GM19397 (cell line): ENCODE measurements around the gene ACE.

Experiments
- ATAC-seq: cut with Tn5 transposase; IDR thresholded peaks from one replicate; pipeline ENCODE4 v1.9.1; 2021; ENCODE audit warnings: mild to moderate bottlenecking, moderate library complexity; ENCODE audit not compliant: unreplicated experiment

The ACE gene

DNA sequence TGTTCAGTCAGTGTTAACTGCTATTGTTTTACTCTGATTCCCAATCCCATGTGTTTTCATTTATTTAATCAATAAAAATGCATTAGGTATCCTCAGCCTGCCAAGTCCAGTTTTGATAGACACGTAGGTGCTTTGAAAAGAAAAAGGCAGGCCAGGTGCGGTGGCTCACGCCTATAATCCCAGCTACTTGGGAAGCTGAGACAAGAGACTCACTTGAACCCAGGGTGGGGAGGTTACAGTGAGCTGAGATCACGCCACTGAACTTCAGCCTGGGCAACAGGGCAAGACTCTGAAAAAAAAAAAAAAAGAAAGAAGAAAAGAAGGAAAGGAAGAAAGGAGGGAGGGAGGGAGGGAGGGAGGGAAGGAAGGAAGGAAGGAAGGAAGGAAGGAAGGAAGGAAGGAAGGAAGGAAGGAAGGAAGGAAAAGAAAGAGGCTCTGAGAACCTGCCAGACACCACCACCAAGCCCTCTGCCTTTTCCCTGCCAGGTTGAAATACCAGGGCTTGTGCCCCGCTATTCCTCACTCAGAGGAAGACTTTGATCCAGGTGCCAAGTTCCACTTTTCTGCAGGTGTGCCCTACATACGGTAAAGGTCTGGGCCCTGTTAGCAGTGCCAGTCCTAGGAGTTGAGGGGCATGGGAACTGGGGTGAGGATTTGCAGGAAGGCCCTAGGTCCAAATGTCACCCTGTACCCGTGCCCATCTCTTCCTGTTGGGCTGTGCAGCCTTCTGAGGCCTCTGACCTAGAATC, 36.2 kb downstream of the ACE start:
- ATAC-seq: no peak

DNA sequence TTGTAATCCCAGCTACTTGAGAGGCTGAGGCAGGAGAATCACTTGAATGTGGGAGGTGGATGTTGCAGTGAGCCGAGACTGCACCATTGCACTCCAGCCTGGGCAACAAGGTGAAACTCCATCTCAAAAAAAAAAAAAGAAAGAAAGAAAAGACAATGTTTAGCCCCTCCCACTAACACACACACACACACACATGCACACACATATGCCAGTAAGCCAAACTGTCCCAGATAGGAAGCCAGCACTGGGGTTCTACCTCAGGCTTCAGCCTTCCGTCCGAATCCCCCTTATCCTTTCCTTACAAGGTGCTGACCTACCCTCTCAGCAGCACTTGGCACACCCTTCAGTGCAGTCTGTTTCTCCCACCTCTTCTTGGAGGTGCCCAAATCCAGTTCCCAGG, 37.6 kb downstream of the ACE start:
- no peak for ATAC-seq

DNA sequence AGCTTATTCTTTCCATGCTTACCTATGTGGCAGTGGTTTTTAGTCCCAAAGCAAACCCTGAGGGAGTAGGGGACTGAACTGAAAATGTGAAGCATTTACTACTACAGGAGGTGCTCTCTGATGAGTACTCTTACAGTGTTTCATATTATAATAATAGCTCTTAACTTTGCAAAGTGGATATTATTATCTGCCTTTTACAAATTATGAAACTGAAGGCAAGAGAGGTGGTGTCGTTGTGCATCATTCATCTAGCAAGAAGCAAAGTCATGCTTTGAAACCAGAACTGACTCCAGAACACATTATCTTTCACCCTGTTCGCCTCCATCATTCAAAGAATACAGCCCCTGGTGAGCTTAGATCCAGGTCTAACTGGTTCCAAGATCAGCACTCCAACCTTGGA, 38.1 kb downstream of the ACE start:
- no peak for ATAC-seq

DNA sequence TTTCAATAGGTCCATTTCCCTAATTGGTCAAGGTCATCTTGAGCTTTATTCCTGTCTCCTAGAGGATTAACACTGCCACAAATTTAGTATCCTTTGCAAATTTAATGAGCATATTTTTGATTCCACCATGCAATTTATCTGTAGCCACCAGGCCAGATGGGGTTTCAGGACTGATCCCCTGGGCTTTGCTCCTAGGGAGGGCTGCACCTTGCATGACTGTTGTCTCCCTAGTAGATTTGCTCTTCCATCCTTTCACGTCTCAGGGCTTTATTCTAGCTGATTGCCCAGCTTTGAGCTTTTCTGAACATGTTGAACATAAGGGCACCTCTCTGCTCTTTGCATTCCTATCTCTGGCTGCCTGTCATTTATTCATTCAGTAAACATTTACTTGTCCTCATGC, 38.6 kb downstream of the ACE start:
- no peak for ATAC-seq

DNA sequence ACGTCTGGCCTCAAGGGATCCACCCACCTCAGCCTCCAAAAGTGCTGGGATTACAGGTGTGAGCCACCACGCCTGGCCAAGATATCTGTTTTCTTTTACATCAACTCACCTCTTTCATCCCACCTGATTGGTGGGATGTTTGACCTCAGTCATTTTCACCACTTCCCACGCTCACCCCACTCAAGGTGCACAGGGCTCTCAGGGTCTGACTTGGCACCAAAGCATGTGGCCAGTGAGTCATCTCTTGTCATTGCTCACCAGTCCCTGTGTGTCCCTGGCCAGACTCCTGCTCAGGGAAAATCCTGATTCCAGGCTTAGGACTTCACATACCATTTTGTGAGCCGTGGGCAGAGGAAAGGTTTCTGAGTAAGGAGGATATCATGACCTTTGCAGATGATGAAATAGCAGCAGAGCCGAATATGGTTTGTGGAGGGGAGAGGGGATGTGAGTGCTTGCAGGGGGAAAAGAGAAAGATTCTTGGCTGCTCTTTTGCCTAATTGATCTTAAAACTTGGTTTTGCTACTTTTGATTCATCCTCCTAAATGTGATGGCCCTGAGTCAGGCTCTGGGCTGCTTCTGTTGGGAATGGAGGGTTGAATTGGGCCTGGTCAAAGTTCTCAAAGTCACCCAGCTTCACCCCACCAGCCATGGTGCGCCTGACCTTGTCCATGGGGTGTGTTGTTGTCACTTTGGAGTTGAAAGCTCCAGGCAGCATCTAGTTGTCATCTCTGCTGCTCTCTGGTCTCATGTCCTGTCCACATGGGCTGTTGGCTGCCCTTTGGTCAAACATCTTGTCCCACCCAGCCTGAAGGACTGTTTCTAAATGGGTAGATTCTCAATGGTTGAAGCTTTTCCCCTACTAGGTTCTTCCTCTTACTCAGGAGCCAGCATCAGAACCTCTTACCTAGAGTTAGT, 40.3 kb downstream of the ACE start:
- ATAC-seq: no peak

DNA sequence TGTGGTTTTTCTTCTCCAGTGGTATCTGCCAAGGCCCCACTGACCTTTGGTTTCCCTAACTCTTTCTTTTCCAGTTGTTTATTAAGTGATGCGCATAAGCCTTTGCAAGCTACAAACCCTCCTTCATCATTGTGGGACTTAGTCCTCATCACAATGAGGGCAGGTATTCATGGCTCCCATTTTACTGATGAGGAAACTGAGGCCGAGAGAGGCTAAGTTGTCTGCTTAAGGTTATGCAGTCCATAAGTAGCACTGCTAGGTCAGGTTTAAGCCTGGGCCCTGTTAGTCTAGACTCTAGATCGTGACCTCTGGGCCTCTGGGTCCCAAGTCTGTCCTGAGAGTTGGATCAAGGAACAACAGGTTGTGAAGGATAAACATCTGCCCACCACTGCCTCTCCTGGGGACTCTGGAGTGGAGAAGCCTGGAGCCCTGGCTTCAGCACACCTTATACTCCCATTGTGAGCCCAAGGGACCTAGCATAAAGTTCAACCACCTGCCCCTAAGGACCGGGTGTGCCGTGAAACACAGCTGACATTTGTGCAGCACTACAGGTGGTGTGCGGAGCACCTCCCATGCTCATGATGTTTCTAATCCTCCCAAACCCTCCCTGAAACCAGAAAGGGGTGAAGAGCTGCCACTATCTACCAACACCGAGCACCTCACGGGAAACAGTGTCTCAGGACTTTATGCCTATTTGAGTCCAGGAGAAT, 41.1 kb downstream of the ACE start:
- ATAC-seq: no peak

DNA sequence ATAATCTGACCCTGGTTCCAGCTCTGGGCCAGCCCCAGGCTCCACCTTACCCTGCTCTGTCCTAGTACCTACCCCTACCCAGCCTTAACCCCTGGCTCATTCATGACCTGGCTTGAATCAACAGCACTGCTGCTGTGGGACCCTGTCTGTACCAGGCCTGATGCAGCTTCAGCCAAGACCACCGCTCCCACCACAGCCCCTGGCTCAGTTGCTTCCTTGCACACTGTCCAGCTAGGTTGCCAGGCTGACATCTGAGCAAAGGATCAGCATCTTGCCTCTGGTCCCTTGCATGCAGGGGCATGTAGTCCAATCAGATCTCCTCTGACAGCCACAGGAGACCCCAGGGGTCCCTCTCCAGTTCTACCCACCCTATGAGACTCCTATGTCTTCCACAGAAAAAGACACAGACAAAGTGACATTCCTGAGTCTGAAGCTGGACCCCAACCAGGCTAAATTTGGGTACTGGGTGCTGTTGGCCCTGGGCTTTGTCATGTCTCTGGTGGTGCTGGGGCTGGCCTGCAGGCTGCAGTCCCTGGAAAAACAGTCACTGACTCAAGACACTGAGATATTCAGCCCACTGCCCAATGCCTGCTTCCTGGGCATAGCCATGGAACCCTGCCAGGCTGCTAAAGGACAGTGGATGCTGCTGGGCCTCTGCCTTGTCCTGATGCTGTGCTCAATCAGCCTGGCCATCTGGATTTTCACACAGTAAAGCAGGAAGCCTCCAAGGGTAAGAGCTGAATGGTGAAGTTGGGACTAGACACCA, 42.4 kb downstream of the ACE start:
- no peak for ATAC-seq

DNA sequence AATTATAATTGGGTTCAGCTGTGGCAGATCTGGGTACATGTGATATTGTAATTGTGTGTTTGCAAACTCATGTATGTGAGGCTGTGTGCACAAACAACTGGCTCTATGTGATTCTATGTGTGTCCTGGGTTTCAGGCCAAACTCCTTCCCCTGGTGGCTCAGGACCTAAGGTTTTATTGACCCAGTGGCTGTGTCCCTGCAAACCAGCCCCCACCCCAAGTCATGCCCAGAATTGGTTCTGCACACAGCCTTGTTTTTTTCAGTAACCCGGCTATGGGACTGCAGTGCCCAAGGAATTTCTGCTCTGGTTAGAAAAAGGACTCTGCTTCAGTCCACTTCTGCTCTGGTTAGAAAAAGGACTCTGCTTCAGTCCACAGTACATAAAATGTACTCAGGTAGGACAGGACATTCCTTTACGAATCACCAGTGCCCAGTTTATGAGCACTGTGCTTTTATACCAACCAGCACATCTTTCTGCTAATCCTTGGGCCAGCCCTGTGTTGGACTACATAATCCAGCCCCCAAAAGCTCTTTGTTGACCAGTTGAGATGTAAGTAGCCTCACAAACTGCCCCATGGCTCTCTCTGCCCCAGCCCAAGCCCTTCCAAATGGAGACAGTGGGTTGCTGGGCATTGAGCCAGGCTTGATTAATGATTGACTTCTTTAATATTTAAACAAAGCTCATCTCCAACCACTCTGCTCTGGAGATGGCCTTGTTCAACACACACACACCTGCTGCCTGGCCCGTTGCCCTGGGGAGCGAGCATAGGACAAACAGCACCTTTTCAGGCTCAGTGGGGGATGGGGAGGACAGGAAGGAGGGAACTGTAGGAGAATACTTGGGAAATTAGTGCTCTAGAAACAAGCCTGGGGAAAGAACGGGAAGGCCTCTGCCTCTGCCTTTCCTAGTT, 43.4 kb downstream of the ACE start:
- ATAC-seq: no peak

DNA sequence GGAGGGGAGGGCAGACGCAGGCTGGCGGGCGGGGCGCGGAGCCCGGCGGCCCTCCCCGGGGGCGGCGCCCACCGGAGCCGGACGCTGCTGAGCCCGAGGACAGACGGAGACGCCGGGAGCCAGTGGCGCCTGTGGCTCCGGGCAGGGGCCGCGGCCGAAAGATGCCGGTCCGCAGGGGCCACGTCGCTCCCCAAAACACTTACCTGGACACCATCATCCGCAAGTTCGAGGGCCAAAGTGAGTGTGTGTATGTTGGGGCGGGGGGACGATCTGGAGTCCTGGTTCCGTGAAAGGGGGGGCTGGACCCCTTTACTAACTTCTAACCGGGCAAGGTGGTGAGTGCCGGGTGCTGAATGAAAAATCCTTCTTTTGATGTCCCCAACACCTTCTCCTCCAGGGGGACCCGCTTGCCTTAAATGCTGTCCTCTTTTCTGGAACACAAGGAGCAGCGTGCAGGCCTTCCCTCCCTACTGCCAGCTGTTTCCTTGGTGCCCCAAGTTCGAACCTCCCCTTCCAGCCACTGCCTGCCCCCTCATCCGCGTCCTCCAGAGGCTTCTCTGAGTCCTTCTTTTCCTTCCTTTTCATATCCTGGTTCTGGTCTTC, 46.5 kb downstream of the ACE start, which contains the start of gene KCNH6:
Gene KCNH6 (plus strand): TSS at position 106 of the 603 bp plus-strand sequence. CDS start 56 bp downstream, at position 162.
- no peak for ATAC-seq

DNA sequence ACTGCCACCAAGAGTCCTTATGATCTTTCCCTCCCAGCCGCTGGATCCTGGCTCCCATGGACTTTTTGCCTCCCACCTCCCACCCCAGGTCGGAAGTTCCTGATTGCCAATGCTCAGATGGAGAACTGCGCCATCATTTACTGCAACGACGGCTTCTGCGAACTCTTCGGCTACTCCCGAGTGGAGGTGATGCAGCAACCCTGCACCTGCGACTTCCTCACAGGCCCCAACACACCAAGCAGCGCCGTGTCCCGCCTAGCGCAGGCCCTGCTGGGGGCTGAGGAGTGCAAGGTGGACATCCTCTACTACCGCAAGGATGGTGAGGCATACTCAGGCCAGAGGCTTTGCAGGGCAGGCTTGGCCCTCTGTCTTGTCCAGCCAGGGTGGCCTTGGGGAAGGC, 47.2 kb downstream of the ACE start:
- no peak for ATAC-seq

DNA sequence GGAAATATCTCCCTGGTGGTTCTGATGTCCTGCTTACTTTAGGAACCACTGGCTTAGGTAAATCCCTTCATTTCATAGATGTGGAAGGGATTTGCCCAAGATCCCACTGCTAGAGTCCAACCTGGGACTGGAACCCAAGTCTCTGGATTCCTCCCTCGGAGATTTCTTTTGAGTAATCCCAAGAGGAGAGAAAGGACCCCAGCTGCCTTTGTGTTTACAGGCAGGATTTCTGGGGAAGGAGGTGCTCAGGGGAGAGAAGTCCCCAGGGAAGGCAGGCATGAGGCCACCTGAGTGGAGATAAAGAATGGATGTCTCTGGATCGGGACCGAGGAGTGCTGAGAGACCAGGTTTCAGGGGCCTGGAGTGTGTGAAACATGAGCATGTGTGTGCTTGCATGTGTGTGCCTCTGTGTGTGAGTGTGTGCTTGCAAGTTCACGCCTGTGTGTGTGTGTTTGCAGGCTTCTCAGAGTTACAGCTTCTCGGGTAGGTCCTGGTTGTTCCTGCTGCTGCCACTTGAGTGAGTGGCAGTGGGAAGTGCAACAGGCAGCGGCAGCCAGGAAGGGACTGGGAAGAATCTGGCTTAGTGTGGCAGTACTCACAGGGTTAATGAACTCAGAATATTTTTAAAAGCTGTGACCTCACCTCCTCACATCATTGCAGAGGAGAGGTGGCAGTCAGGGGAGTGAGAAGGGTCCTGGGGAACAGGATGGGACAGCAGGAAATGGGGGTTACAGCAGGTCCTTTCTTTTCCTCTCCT, 48.5 kb downstream of the ACE start:
- no peak for ATAC-seq

DNA sequence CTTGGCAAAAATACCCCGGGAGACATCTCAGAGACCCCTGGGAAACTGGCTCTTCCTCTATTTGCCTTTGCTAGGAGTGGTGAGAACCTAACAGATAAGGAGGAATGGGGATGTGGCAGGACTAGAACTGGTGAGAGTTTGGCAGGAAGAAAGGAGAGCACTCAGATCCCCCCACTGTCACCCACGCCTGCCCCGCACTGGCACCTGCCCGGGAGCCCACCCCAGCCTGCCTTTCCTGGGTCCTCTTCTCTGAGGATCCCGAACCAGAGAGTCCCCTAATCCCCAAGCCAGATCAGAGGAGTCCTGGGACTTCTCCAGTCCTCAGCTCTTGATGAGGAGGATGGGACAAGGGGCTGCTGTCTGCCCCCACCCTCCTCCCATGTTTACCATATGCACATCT, 50.0 kb downstream of the ACE start:
- no peak for ATAC-seq

DNA sequence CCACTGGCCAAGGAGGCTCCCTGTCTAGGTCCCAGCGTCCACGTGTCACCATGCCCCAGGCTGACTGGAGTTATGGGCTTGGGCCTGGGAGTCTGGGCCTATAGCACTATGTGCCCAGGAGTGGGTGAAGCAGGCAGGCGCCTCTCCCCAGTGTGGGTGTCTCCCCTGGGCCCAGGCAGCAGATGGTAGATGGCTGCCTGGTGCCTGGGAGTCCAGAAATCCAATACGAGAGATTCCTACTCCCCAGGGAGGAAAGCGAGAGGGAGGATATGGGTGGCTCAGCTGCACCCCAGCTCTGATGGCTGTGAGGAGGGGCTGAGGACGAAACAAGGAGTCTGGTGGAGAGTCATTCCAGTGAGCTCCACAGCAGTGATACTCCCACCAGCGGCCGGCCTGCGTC, 51.3 kb downstream of the ACE start:
- no peak for ATAC-seq

DNA sequence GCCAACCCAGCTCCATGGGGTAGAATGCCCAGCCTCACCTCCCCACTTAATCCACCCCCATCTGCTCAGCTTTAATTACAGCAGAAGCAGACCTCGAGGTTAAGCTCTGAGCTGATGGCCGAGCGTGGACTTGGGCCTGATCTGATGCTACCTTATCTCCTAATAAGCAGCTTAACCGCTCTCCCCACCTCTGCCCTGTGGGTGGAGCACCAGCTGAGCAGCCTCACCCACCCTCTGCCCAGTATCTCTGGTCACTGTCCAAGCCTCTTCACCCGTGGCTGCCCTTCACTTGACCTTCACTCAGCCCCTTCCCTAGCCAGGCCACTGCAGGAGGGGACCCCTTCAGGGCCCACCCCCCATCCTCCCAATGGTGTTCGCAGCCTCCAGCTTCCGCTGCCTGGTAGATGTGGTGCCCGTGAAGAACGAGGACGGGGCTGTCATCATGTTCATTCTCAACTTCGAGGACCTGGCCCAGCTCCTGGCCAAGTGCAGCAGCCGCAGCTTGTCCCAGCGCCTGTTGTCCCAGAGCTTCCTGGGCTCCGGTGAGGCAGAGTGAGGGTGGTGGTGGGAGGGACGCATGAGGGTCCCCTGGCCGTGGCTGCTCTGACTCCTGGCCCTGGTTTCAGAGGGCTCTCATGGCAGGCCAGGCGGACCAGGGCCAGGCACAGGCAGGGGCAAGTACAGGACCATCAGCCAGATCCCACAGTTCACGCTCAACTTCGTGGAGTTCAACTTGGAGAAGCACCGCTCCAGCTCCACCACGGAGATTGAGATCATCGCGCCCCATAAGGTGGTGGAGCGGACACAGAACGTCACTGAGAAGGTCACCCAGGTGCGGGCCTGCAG, 53.1 kb downstream of the ACE start:
- ATAC-seq: no peak

DNA sequence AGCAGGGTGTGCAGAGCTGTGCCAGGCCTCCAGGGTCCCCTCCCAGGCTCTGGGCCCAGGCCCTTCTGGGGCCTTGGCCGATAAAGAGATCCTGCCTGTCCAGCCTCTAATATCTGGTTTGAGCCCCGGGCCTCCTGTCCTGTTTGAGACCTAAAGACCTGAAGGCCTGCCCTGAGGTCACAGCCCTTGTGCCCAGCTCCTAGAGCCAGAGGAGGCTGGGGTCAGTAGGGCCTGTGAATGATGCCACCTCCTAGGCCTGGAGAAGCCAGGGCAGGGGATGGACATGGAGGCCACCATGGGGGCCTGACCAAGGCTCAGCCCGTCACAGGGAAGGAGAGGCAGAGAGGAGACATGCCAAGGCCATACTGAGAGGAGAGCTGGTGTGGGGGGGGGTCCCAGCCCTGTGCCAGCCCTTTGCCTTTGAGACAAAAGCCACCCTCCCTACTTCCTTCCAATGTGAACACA, 53.7 kb downstream of the ACE start:
- ATAC-seq: no peak

DNA sequence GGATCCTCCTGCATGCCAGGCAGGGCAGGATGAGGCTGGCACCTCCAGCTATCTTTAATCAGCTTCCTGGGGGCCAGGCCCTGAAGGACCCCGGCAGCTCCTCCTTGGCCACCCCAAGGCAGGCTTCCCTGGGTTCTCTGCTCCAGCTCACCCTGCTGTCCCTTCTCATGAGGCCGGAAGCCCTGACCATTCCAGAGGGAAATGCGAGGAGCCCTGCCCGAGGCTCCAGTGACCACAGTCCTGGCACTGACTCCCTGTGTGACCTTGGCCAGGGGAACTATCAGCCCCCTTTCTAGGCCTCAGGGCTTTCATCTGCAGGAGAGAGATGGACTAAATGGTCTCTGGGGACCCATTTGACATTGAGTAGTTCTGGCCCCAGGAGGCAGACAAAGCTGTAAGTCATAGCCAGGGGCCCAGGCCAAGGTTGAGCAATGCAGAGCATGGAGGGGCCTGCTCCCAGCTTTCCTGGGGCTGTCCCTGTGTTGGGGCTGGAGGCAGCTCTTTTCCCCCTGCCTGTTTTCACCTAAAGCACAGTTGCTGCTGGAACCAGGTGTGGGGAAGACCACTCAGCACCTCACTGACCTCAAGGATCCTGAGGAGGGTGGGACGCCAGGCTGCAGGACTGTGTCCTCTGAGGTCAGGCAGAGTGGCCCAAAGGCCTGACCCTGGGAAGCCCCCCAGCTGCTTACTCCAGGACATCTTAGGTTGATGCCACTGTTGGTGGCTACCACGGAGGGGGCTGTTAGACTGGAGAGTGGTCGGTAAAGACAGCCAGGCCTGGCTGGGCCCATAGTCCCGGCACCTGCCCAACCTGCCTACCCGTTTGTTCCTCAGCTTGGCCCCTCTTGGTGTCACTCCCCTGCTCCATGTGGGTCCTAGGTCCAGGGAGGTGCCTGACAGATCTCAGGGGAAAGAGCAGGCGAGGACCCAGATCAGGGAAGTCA, 54.4 kb downstream of the ACE start:
- ATAC-seq: no peak
